Natural killer cell (primary cell): ENCODE measurements around the gene ZNF444. TPM values are rescaled to one million over a fixed set of nuclear protein-coding genes. Genes with fewer than 3 reads are reported as not detected.

Experiments
- ATAC-seq, 3 donors: fragments of 150-1000 bp in 2 of 3; fragments of 200-7000 bp in 1 of 3; cut with Tn5 transposase; 1 replicate in 1 of 3; 2 replicates in 2 of 3; pipeline ENCODE4 v1.10.0; 2021; ENCODE audit warnings: mild to moderate bottlenecking in 2 of 3, moderate library complexity in 2 of 3
- DNase-seq, 2 donors: peaks; one replicate each; pipeline versions ENCODE4 v3.0.0 to v3.0.0-alpha.2; 2013 to 2021; ENCODE audit warnings: mixed read lengths in 1 of 2
- H3K27ac ChIP-seq: one replicate; pipeline ENCODE4 v1.5.1; 2013; ENCODE audit warnings: mild to moderate bottlenecking, low read length
- H3K27me3 ChIP-seq: one replicate; pipeline ENCODE4 v1.6.1; 2013; ENCODE audit warnings: low read length; ENCODE audit not compliant: control insufficient read depth, insufficient read depth
- H3K36me3 ChIP-seq: one replicate; pipeline ENCODE4 v1.6.1; 2013; ENCODE audit warnings: low read length; ENCODE audit not compliant: control insufficient read depth, insufficient read depth
- H3K4me1 ChIP-seq: one replicate; pipeline ENCODE4 v1.6.1; 2013; ENCODE audit warnings: low read length; ENCODE audit not compliant: control insufficient read depth, insufficient read depth
- H3K4me3 ChIP-seq: one replicate; pipeline ENCODE4 v1.5.1; 2013; ENCODE audit warnings: low read length
- H3K9me3 ChIP-seq: one replicate; pipeline ENCODE4 v1.6.1; 2013; ENCODE audit warnings: low read length; ENCODE audit not compliant: control insufficient read depth, insufficient read depth
- H3K27ac Mint-ChIP-seq, 2 donors: one replicate each; pipeline ENCODE4 v1.8.0; 2022; ENCODE audit warnings: mild to moderate bottlenecking in 2 of 2, mixed read lengths in 2 of 2, moderate library complexity in 1 of 2
- H3K27me3 Mint-ChIP-seq, 2 donors: one replicate each; pipeline ENCODE4 v1.8.0; 2022; ENCODE audit warnings: low read depth in 2 of 2, mixed read lengths in 2 of 2
- H3K36me3 Mint-ChIP-seq: one replicate; pipeline ENCODE4 v1.8.0; 2022; ENCODE audit warnings: mixed read lengths
- H3K4me1 Mint-ChIP-seq, 2 donors: one replicate each; pipeline ENCODE4 v1.8.0; 2022; ENCODE audit warnings: mixed read lengths in 2 of 2
- H3K4me3 Mint-ChIP-seq: one replicate; pipeline ENCODE4 v1.8.0; 2022; ENCODE audit warnings: mild to moderate bottlenecking, moderate library complexity, mixed read lengths
- H3K9me3 Mint-ChIP-seq, 2 donors: one replicate each; pipeline ENCODE4 v1.8.0; 2022; ENCODE audit warnings: mixed read lengths in 2 of 2
- WGBS: methylation state at CpG from one replicate; pipeline ENCODE4 v1.1.7; 2013; ENCODE audit warnings: missing lambda C conversion rate; ENCODE audit not compliant: insufficient coverage; 5-methylcytosine and 5-hydroxymethylcytosine counted together
- intact Hi-C: fragments of 100-400 bp; cut with micrococcal nuclease; formaldehyde crosslinking; loops from one replicate; pipeline ENCODE4 v1.14.2; 2022
- total RNA-seq, 4 donors: library from RNA; stranded (reverse); fragments of 120-200 nt in 1 of 4; gene quantifications; one replicate each; pipeline versions ENCODE4 v1.2.3 to v1.2.4, GENCODE V29; 2013 to 2022
- TF ChIP-seq, protein P1 (sequence below): fragments of 200-600 bp; IDR thresholded peaks from one replicate; pipeline ENCODE4 v1.8.0; 2022; ENCODE audit warnings: antibody characterized with exemption

ZNF444 gene
- total RNA-seq, 3 donors from 2014 or later (not counting 1 experiment from before 2014, with no cell fraction given) = 14.5 to 21.9 (median 16.7) TPM

DNA sequence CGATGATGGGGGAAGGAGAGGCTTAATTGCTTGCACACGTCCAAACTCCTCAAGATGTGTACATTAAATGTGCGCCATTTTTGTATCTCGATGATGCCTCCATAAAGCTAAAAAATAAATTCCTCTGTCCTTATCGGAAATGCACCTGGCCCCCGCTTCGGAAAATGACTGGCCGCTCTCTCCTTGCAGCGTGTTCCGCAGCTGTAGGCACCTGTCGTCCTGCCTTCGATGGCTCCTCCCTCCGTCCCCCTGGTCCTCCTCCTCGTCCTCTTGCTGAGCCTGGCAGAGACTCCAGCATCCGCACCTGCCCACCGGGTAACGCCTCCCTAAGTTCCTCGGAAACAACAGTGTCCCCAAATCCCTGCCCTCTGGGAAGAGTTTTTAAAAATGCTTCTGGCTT lies 35.8 kb downstream of the ZNF444 start:
- H3K27me3 ChIP-seq = no peaks in the 10 kb centered on the region
- intact Hi-C loops = loop anchor here (10.0 kb wide), 1 partner anchor 72 kb away; no protein-coding TSS in a partner anchor
- TF ChIP-seq, protein P1, sequence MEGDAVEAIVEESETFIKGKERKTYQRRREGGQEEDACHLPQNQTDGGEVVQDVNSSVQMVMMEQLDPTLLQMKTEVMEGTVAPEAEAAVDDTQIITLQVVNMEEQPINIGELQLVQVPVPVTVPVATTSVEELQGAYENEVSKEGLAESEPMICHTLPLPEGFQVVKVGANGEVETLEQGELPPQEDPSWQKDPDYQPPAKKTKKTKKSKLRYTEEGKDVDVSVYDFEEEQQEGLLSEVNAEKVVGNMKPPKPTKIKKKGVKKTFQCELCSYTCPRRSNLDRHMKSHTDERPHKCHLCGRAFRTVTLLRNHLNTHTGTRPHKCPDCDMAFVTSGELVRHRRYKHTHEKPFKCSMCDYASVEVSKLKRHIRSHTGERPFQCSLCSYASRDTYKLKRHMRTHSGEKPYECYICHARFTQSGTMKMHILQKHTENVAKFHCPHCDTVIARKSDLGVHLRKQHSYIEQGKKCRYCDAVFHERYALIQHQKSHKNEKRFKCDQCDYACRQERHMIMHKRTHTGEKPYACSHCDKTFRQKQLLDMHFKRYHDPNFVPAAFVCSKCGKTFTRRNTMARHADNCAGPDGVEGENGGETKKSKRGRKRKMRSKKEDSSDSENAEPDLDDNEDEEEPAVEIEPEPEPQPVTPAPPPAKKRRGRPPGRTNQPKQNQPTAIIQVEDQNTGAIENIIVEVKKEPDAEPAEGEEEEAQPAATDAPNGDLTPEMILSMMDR = no peak
- peaks cover 0 to 2% of the 10 kb centered on the region in 2 donors for H3K4me1 Mint-ChIP-seq
- peaks cover 2% of the 10 kb centered on the region for H3K4me1 ChIP-seq
- peaks cover 4 to 6% of the 10 kb centered on the region in 2 donors for H3K27me3 Mint-ChIP-seq
- no peaks in the 10 kb centered on the region for H3K9me3 ChIP-seq
- no peak overlapping the region for H3K27ac ChIP-seq
- no peaks in the 10 kb centered on the region for H3K9me3 Mint-ChIP-seq
- no peak overlapping the region for H3K4me3 ChIP-seq
- ATAC-seq = no peak
- H3K27ac Mint-ChIP-seq = no peak overlapping the region
- no peak overlapping the region for H3K4me3 Mint-ChIP-seq
- 93% methylated on average over 18 of the region's 18 CpGs for WGBS
- H3K36me3 Mint-ChIP-seq = no peaks in the 10 kb centered on the region
- H3K36me3 ChIP-seq = no peaks in the 10 kb centered on the region
- no peak for DNase-seq

DNA sequence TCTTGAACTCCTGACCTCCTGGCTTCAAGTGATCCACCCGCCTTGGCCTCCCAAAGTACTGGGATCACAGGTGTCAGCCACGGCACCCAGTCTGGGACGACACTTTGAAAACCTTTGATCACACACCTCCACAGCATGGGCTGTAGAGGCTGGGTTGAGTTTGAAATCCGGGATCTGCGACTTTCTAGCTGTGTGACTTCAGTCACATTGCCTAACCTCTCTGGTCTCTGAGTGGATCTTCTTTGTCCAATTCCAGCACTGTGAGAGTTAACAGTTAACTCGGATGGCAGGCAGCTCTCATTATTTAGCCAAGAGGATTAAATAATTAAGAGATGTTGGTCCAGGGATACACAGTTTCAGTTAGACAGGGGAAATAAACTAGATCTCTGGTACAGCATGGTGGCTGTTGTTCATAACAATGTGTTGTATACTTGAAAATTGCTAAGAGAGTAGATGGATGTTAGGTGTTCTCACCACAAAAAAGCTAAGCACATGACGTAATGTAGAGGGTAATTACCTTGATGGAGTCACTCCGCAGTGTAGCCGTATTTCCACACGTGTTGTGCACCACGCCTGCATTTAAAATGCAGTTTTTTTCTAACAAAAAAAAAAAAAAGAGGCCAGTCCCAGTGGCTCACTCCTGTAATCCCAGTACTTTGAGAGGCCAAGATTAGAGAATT lies 36.6 kb downstream of the ZNF444 start:
- Mint-ChIP-seq H3K9me3 (no peaks in the 10 kb centered on the region), H3K4me1 (no peaks in the 10 kb centered on the region), H3K27ac (no peak overlapping the region), H3K4me3 (no peak overlapping the region), H3K27me3 (peaks cover 4 to 6% of the 10 kb centered on the region in 2 donors), H3K36me3 (no peaks in the 10 kb centered on the region)
- intact Hi-C loops = loop anchor here (10.0 kb wide), 1 partner anchor 73 kb away; no protein-coding TSS in a partner anchor
- H3K36me3 ChIP-seq = no peaks in the 10 kb centered on the region
- no peak overlapping the region for H3K4me3 ChIP-seq
- TF ChIP-seq, protein P1 = no peak
- 68% methylated on average over 11 of the region's 11 CpGs for WGBS
- no peaks in the 10 kb centered on the region for H3K9me3 ChIP-seq
- H3K27ac ChIP-seq = no peak overlapping the region
- no peak for ATAC-seq
- H3K4me1 ChIP-seq = no peaks in the 10 kb centered on the region
- DNase-seq = no peak
- H3K27me3 ChIP-seq = no peaks in the 10 kb centered on the region

DNA sequence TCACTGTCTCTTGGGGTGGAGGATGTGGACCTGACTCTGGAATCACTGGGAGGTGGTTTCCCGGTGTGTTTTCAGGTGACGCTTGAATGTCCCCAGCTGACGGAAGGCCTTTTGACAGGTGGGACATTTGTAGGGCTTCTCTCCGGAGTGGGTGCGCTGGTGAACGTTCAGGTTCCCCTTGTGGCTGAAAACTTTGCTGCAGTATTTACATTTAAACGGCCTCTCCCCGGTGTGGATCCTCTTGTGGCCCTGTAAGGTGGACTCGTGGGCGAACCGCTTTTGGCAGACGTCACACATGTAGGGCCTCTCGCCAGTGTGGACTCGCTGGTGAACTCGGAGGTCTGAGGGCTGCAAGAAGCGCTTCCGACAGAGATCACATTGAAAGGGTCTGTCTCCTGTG lies 48.7 kb downstream of the ZNF444 start:
- Mint-ChIP-seq H3K4me1 (no peaks in the 10 kb centered on the region), H3K27me3 (peaks cover 0 to 11% of the 10 kb centered on the region in 2 donors), H3K36me3 (no peaks in the 10 kb centered on the region), H3K27ac (no peak overlapping the region), H3K4me3 (no peak overlapping the region), H3K9me3 (no peaks in the 10 kb centered on the region)
- no peak overlapping the region for H3K4me3 ChIP-seq
- ATAC-seq (no peak), DNase-seq (no peak)
- intact Hi-C loops = no loop called here
- H3K9me3 ChIP-seq = no peaks in the 10 kb centered on the region
- WGBS = 83% methylated on average over 17 of the region's 17 CpGs
- TF ChIP-seq, protein P1 = no peak
- no peaks in the 10 kb centered on the region for H3K36me3 ChIP-seq
- no peaks in the 10 kb centered on the region for H3K4me1 ChIP-seq
- H3K27ac ChIP-seq = no peak overlapping the region
- no peaks in the 10 kb centered on the region for H3K27me3 ChIP-seq

DNA sequence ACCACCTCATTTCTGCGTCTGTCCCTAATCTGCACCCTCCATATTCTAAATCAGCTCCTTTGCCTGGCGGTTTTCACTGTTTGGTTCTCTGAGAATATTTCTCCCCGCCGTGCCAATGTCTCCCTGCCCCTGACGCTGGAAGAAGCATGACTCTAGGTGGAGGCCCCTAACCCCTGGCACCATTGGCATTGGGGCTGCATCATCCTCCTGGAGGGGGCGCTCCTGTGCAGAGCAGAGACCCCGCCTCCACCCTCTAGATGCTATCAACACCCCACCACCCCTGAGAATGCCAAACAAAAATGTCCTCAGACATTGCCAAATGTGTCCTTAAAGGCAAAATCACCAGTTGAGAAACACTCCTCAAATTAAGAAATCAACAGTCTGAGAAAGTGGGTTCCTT lies 50.0 kb downstream of the ZNF444 start:
- Histone ChIP-seq H3K27me3 (no peaks in the 10 kb centered on the region), H3K4me3 (no peak overlapping the region), H3K36me3 (no peaks in the 10 kb centered on the region), H3K9me3 (no peaks in the 10 kb centered on the region), H3K4me1 (no peaks in the 10 kb centered on the region), H3K27ac (no peak overlapping the region)
- TF ChIP-seq, protein P1 = no peak
- ATAC-seq (no peak), DNase-seq (no peak)
- Mint-ChIP-seq H3K9me3 (no peaks in the 10 kb centered on the region), H3K27me3 (no peaks in the 10 kb centered on the region), H3K27ac (no peak overlapping the region), H3K36me3 (no peaks in the 10 kb centered on the region), H3K4me1 (no peaks in the 10 kb centered on the region), H3K4me3 (no peak overlapping the region)
- intact Hi-C loops = no loop called here
- 82% methylated on average over 7 of the region's 7 CpGs for WGBS
